H1 (cell line): ENCODE data around the gene POLR3H. TPM values are rescaled to one million over a fixed set of nuclear protein-coding genes. Genes with fewer than 3 reads are reported as not detected.
A peak's percentile ranks its signal among the peaks of the same experiment; 100 is the strongest.

Experiments
- CTCF ChIA-PET: fragments of 300-600 bp; sonication (Branson Sonifier 250); formaldehyde crosslinking; loops from one replicate; lab custom pipeline; 2021; ENCODE audit not compliant: partially characterized antibody; lab: Charles Lee
- POLR2A ChIA-PET: fragments of 300-600 bp; sonication (Branson Sonifier 250); formaldehyde crosslinking; loops from one replicate; lab custom pipeline; 2021; ENCODE audit warnings: inconsistent platforms; ENCODE audit not compliant: partially characterized antibody; lab: Charles Lee
- DNase-seq, 2 experiments: peaks; one replicate each; pipeline versions ENCODE4 v3.0.0 to v3.0.0-alpha.2; 2010 to 2022; ENCODE audit warnings: low spot score in 2 of 2, low read depth in 1 of 2, mixed read lengths in 1 of 2
- FAIRE-seq: peaks from 2 replicates; lab custom pipeline; 2011; peaks lifted over from hg19 to GRCh38; lab: Jason Lieb, UNC
- H2AFZ ChIP-seq: 2 replicates; pipeline ENCODE4 v1.8.1; 2012; ENCODE audit warnings: low read length, inconsistent platforms
- H2AK5ac ChIP-seq: 2 replicates; pipeline ENCODE4 v1.6.1; 2013; ENCODE audit warnings: low read depth, low read length
- H2BK120ac ChIP-seq: replicated peaks from 2 replicates; pipeline ENCODE3; 2013; ENCODE audit warnings: low read depth, low read length, inconsistent platforms
- H2BK12ac ChIP-seq: 2 replicates; pipeline ENCODE4 v1.6.1; 2013; ENCODE audit warnings: low read depth, low read length
- H2BK15ac ChIP-seq: 2 replicates; pipeline ENCODE4 v1.6.1; 2013; ENCODE audit warnings: low read length
- H2BK20ac ChIP-seq: 2 replicates; pipeline ENCODE4 v1.6.1; 2013; ENCODE audit warnings: low read length
- H2BK5ac ChIP-seq: 2 replicates; pipeline ENCODE4 v1.6.1; 2013; ENCODE audit warnings: low read depth, low read length
- H3K14ac ChIP-seq: 2 replicates; pipeline ENCODE4 v1.6.1; 2013; ENCODE audit warnings: inconsistent platforms; ENCODE audit not compliant: insufficient read length
- H3K18ac ChIP-seq: 2 replicates; pipeline ENCODE4 v1.6.1; 2013; ENCODE audit warnings: low read length; ENCODE audit errors: extremely low read depth
- H3K23ac ChIP-seq: 2 replicates; pipeline ENCODE4 v1.6.1; 2013; ENCODE audit warnings: inconsistent platforms; ENCODE audit not compliant: insufficient read length
- H3K23me2 ChIP-seq: 2 replicates; pipeline ENCODE4 v1.6.1; 2013; ENCODE audit warnings: low read depth, low read length
- H3K27ac ChIP-seq: 2 replicates; pipeline ENCODE4 v1.6.1; 2011; ENCODE audit warnings: low read depth, low read length, inconsistent platforms
- H3K27me3 ChIP-seq, 4 experiments: replicated peaks in 1 of 4; 1 replicate in 1 of 4; 2 replicates in 3 of 4; pipeline versions ENCODE4 v1.6.1 to v1.8.1; 2011 to 2013; ENCODE audit warnings: low read length in 3 of 4, mild to moderate bottlenecking in 3 of 4, inconsistent platforms in 2 of 4, mixed read lengths in 2 of 4, moderate library complexity in 1 of 4; ENCODE audit not compliant: control insufficient read depth in 3 of 4, insufficient read depth in 3 of 4; ENCODE audit errors: extremely low read depth in 1 of 4
- H3K36me3 ChIP-seq, 4 experiments: 2 replicates each; pipeline versions ENCODE4 v1.6.1 to v1.8.1; 2011 to 2013; ENCODE audit warnings: mild to moderate bottlenecking in 4 of 4, low read length in 3 of 4, moderate library complexity in 2 of 4, control low read depth in 1 of 4, inconsistent platforms in 1 of 4; ENCODE audit not compliant: insufficient read depth in 4 of 4, control insufficient read depth in 2 of 4
- H3K4ac ChIP-seq: replicated peaks from 2 replicates; pipeline ENCODE3; 2013; ENCODE audit warnings: low read length, low read depth, mixed read lengths, inconsistent platforms; ENCODE audit not compliant: insufficient read length
- H3K4me1 ChIP-seq, 4 experiments: replicated peaks in 1 of 4; 1 replicate in 1 of 4; 2 replicates in 3 of 4; pipeline versions ENCODE4 v1.6.1 to v1.8.1; 2011 to 2013; ENCODE audit warnings: low read length in 3 of 4, inconsistent platforms in 2 of 4, mixed read lengths in 1 of 4; ENCODE audit not compliant: insufficient read depth in 4 of 4, control insufficient read depth in 3 of 4
- H3K4me2 ChIP-seq, 2 experiments: 2 replicates each; pipeline versions ENCODE4 v1.6.1 to v1.8.1; 2011 to 2013; ENCODE audit warnings: low read depth in 2 of 2, low read length in 2 of 2, control low read depth in 1 of 2, inconsistent platforms in 1 of 2, mild to moderate bottlenecking in 1 of 2; ENCODE audit not compliant: insufficient read depth in 1 of 2
- H3K4me3 ChIP-seq, 4 experiments: fragments of 200-600, 300-600 bp in 1 of 4; sonication (generic), shearing (Covaris generic), sonication (Bioruptor Twin) in 1 of 4; 2 replicates each; pipeline versions ENCODE4 v1.5.1 to v1.8.1; 2011 to 2016; ENCODE audit warnings: low read length in 4 of 4, low read depth in 3 of 4, control low read depth in 2 of 4, inconsistent platforms in 2 of 4, mild to moderate bottlenecking in 2 of 4, mixed read lengths in 1 of 4, moderate library complexity in 1 of 4; ENCODE audit not compliant: insufficient read depth in 2 of 4; ENCODE audit errors: extremely low read depth in 1 of 4
- H3K56ac ChIP-seq: replicated peaks from 2 replicates; pipeline ENCODE3; 2013; ENCODE audit warnings: low read depth, mild to moderate bottlenecking, mixed read lengths, low read length, inconsistent platforms; ENCODE audit not compliant: insufficient read length
- H3K79me1 ChIP-seq: 2 replicates; pipeline ENCODE4 v1.6.1; 2013; ENCODE audit warnings: low read depth, low read length, control low read depth
- H3K79me2 ChIP-seq, 2 experiments: 2 replicates each; pipeline versions ENCODE4 v1.6.1 to v1.8.1; 2012 to 2013; ENCODE audit warnings: low read length in 2 of 2, mild to moderate bottlenecking in 2 of 2, inconsistent platforms in 1 of 2; ENCODE audit not compliant: insufficient read depth in 2 of 2, control insufficient read depth in 1 of 2
- H3K9ac ChIP-seq, 4 experiments: replicated peaks in 1 of 4; 1 replicate in 1 of 4; 2 replicates in 3 of 4; pipeline versions ENCODE4 v1.6.1 to v1.8.1; 2011 to 2013; ENCODE audit warnings: low read depth in 3 of 4, low read length in 3 of 4, control low read depth in 2 of 4, mild to moderate bottlenecking in 2 of 4, moderate library complexity in 2 of 4, inconsistent platforms in 1 of 4; ENCODE audit errors: extremely low read depth in 1 of 4
- H3K9me3 ChIP-seq, 2 experiments: 2 replicates each; pipeline versions ENCODE4 v1.6.1 to v1.8.1; 2012 to 2013; ENCODE audit warnings: mild to moderate bottlenecking in 2 of 2, moderate library complexity in 2 of 2, control low read depth in 1 of 2, inconsistent platforms in 1 of 2, low read depth in 1 of 2, low read length in 1 of 2, mixed read lengths in 1 of 2; ENCODE audit not compliant: insufficient read depth in 2 of 2
- H4K20me1 ChIP-seq, 2 experiments: replicated peaks in 1 of 2; 2 replicates each; pipeline versions ENCODE3 to v1.8.1; 2011 to 2013; ENCODE audit warnings: inconsistent platforms in 2 of 2, low read length in 2 of 2, mild to moderate bottlenecking in 1 of 2; ENCODE audit not compliant: insufficient read depth in 2 of 2, control insufficient read depth in 1 of 2
- H4K5ac ChIP-seq: 2 replicates; pipeline ENCODE4 v1.6.1; 2013; ENCODE audit warnings: low read length, low read depth, mixed read lengths, inconsistent platforms; ENCODE audit not compliant: insufficient read length
- H4K8ac ChIP-seq: 2 replicates; pipeline ENCODE4 v1.8.0; 2013; ENCODE audit warnings: mild to moderate bottlenecking, moderate library complexity, low read length, inconsistent platforms; ENCODE audit not compliant: insufficient read depth; ENCODE audit errors: extremely low read depth
- H4K91ac ChIP-seq: replicated peaks from 2 replicates; pipeline ENCODE3; 2013; ENCODE audit warnings: low read length, mixed read lengths, inconsistent platforms; ENCODE audit not compliant: insufficient read length
- CEBPB ChIP-seq: IDR thresholded peaks from 2 replicates; pipeline ENCODE4 v1.6.1; 2012; ENCODE audit warnings: low read depth, low read length
- CHD1 ChIP-seq: IDR thresholded peaks from 2 replicates; pipeline ENCODE4 v1.6.1; 2012; ENCODE audit warnings: low read depth, low read length, improper control_type of control experiment
- E2F6 ChIP-seq: IDR thresholded peaks from 2 replicates; pipeline ENCODE4 v1.6.1; 2012; ENCODE audit warnings: inconsistent platforms
- FOSL1 ChIP-seq: IDR thresholded peaks from 2 replicates; pipeline ENCODE4 v1.6.1; 2011; ENCODE audit warnings: mild to moderate bottlenecking, low read depth, low read length, moderate library complexity; ENCODE audit not compliant: insufficient read depth
- JUN ChIP-seq: IDR thresholded peaks from 2 replicates; pipeline ENCODE4 v1.6.1; 2011; ENCODE audit warnings: low read depth, mild to moderate bottlenecking, improper control_type of control experiment, low read length
- JUND ChIP-seq: IDR thresholded peaks from 2 replicates; pipeline ENCODE4 v1.6.1; 2011; ENCODE audit warnings: mild to moderate bottlenecking, improper control_type of control experiment, low read length
- KDM4A ChIP-seq: IDR thresholded peaks from one replicate; pipeline ENCODE4 v1.7.1; 2012; ENCODE audit warnings: low read depth, mild to moderate bottlenecking, moderate library complexity, low read length, inconsistent platforms; ENCODE audit not compliant: severe bottlenecking
- MAFK ChIP-seq: IDR thresholded peaks from 2 replicates; pipeline ENCODE4 v1.6.1; 2012; ENCODE audit warnings: low read depth, mild to moderate bottlenecking, improper control_type of control experiment, low read length
- RXRA ChIP-seq: IDR thresholded peaks from 2 replicates; pipeline ENCODE4 v1.6.1; 2011; ENCODE audit warnings: low read depth, mild to moderate bottlenecking, low read length, moderate library complexity; ENCODE audit not compliant: insufficient read depth
- SAP30 ChIP-seq: fragments of 300-600 bp; sonication (generic); IDR thresholded peaks from 2 replicates; pipeline ENCODE4 v1.7.1; 2012; ENCODE audit warnings: low read length, moderate library complexity, mild to moderate bottlenecking, inconsistent platforms; ENCODE audit not compliant: insufficient read depth, insufficient replicate concordance
- SIN3A ChIP-seq, 2 experiments: IDR thresholded peaks in 1 of 2; conservative IDR thresholded peaks in 1 of 2; 2 replicates each; pipeline ENCODE4 v1.6.1; 2011 to 2012; ENCODE audit warnings: low read length in 2 of 2, improper control_type of control experiment in 1 of 2, low read depth in 1 of 2, mild to moderate bottlenecking in 1 of 2
- SIX5 ChIP-seq: IDR thresholded peaks from 2 replicates; pipeline ENCODE4 v1.6.1; 2011; ENCODE audit warnings: mild to moderate bottlenecking, low read depth, low read length
- TAF1 ChIP-seq: IDR thresholded peaks from 2 replicates; pipeline ENCODE4 v1.6.1; 2011; ENCODE audit warnings: mild to moderate bottlenecking, low read depth, low read length
- WGBS, 2 experiments: shearing (Covaris generic) in 1 of 2; methylation state at CpG; one replicate each; pipeline versions ENCODE4 v1.1.6 to v1.1.7; 2013 to 2015; ENCODE audit warnings: low lambda C conversion rate in 2 of 2, mixed read lengths in 2 of 2, inconsistent platforms in 1 of 2, low coverage in 1 of 2, missing lambda C conversion rate in 1 of 2; ENCODE audit not compliant: insufficient replicate concordance in 2 of 2, insufficient coverage in 1 of 2, insufficient read length in 1 of 2; ENCODE audit errors: extremely low coverage in 1 of 2, missing lambda C conversion rate in 1 of 2; 5-methylcytosine and 5-hydroxymethylcytosine counted together
- polyA plus RNA-seq, 7 experiments: library from polyadenylated mRNA; depleted of rRNA in 3 of 7; stranded (reverse) in 5 of 7; unstranded in 2 of 7; fragments of >200 nt in 5 of 7; fragments of 200-250 nt in 2 of 7; gene quantifications; 1 replicate in 5 of 7; 2 replicates in 1 of 7; 4 replicates in 1 of 7; pipeline versions ENCODE4 v1.2.1 to v1.2.3, GENCODE V29; 2011 to 2013; ENCODE audit warnings: missing spikeins in 2 of 7, mixed read lengths in 2 of 7
- total RNA-seq: library from RNA; stranded (reverse); fragmentation: NEBNext Ultra II Directional; extraction: Animal tissue kit (Norgen Biotek cat#: 25700); gene quantifications from 2 replicates; pipeline ENCODE4 v1.2.1, GENCODE V29; 2021

POLR3H gene
- total and polyA plus RNA-seq, 2 of the 8 experiments (the other 6 are each of a cell fraction or from before 2014, with no cell fraction given): 29.7 to 39.2 TPM

- no peak overlapping the region for H3K56ac ChIP-seq
- H2BK5ac ChIP-seq: 0 out of 2 replicates have a peak overlapping the region, but pooled peaks have one; percentile 9
- H2BK15ac ChIP-seq: no peak overlapping the region
- no peak overlapping the region for H4K8ac ChIP-seq
- no peak overlapping the region for H3K27ac ChIP-seq
- WGBS, 2 experiments: 89% methylated on average over 3 of the region's 3 CpGs; no CpG with 5 or more reads in 1 of the 2 experiments
- H3K9me3 ChIP-seq: no peaks in the 10 kb centered on the region
- H3K79me2 ChIP-seq: peaks cover 0 to 43% of the 10 kb centered on the region in 2 experiments; a peak in 3 of 4 replicates
- FAIRE-seq (no peak), DNase-seq (no peak)
- H3K23ac ChIP-seq: no peak overlapping the region
- H3K27me3 ChIP-seq: 0 out of 7 replicates have a peak, but pooled peaks cover 0 to 2% (median 0%) of the 10 kb centered on the region in 4 experiments
- no peak overlapping the region for H3K14ac ChIP-seq
- no peak overlapping the region for H2AK5ac ChIP-seq
- no peak overlapping the region for H4K5ac ChIP-seq
- CTCF ChIA-PET: interaction anchor here (0.9 to 2.8 kb wide), 7 partner anchors 9 to 142 kb away, joined by 3 to 21 read pairs (median 6); no protein-coding TSS in a partner anchor
- no peak overlapping the region for H2AFZ ChIP-seq
- no peak overlapping the region for H2BK120ac ChIP-seq
- no peak overlapping the region for H3K4me2 ChIP-seq
- no peak overlapping the region for H2BK12ac ChIP-seq
- no peak overlapping the region for H2BK20ac ChIP-seq
- H3K4me1 ChIP-seq: peaks cover 0 to 5% (median 3%) of the 10 kb centered on the region in 4 experiments; a peak in 5 of 7 replicates
- H3K79me1 ChIP-seq: peaks cover 12% of the 10 kb centered on the region
- peaks cover 0 to 16% of the 10 kb centered on the region in 2 experiments for H4K20me1 ChIP-seq
- H3K9ac ChIP-seq: no peak overlapping the region; a peak in 1 of 7 replicates
- POLR2A ChIA-PET: interaction anchor here (1.0 to 1.7 kb wide), 4 partner anchors 9 to 27 kb away, joined by 3 to 10 read pairs (median 4); no protein-coding TSS in a partner anchor
- 0 out of 2 replicates have a peak, but pooled peaks cover 2% of the 10 kb centered on the region for H3K23me2 ChIP-seq
- no peak overlapping the region for H3K4me3 ChIP-seq
- H3K36me3 ChIP-seq: peaks cover 0 to 8% (median 3%) of the 10 kb centered on the region in 4 experiments; a peak in 2 of 8 replicates
- no peak overlapping the region for H4K91ac ChIP-seq
- no peak overlapping the region for H3K18ac ChIP-seq
- no peak overlapping the region for H3K4ac ChIP-seq
- no peak for TF ChIP-seq E2F6
- no peak for TF ChIP-seq JUN
- no peak for TF ChIP-seq CEBPB
- TF ChIP-seq MAFK: no peak
- no peak for TF ChIP-seq SIN3A (conservative IDR thresholded peaks at IDR 0.05 in 1 of 2, IDR thresholded peaks at IDR 0.05 in 1 of 2; ENCODE audit: low read depth in 1 of 2, low read length in 2 of 2)
- no peak for TF ChIP-seq SIX5
- no peak for TF ChIP-seq TAF1
- TF ChIP-seq FOSL1: no peak
- TF ChIP-seq KDM4A: no peak
- TF ChIP-seq SAP30: no peak
- no peak for TF ChIP-seq RXRA
- no peak for TF ChIP-seq JUND
- no peak for TF ChIP-seq CHD1
These were observed 2.8 kb downstream of the POLR3H start for GRCh38 chr22:41541484-41541883.
